Heart left ventricle (tissue), 13 donors: ENCODE results near the gene KMT5B.

Experiments
- CTCF ChIP-seq, 12 donors: fragments of 200-600 bp; sonication (generic) in 4 of 12; IDR thresholded peaks; one replicate each; pipeline versions ENCODE4 v1.5.0 to v1.8.0; 2018 to 2022; ENCODE audit warnings: antibody characterized with exemption in 12 of 12, mild to moderate bottlenecking in 5 of 12
- POLR2A ChIP-seq, 2 donors: fragments of 450-650 bp; IDR thresholded peaks; one replicate each; pipeline ENCODE4 v1.6.1; 2017; ENCODE audit warnings: antibody characterized with exemption in 2 of 2, mild to moderate bottlenecking in 2 of 2, moderate library complexity in 2 of 2
- donor health status: ischemic (EF 13 %, LVEDD 7.1; RV severe dilation, severe dysfunction).
- donor health status: DM: no; HTN: yes; CAD: no.
- donor health status: DM: no; HTN: no; CAD: no.
- donor health status: ischemic (EF 25% LVEDD 6.9; RV normal size, moderate dysfunction).
- donor health status: ischemic (EF 25% LVEDD 5.7; RV mildly dilated, moderate dysfunction).
- donor health status: ischemic (EF 35%, LVEDD 5.7; RV mildly dilated, moderate dysfunction).
- donor health status: nonischemic (EF 11% LVEDD 7.7; RV severe dilation, severe dysfunction).
- donor health status: DM: yes; HTN: yes; CAD: no.
- donor health status: PGD.
- donor health status: ischemic (EF 29% LVEDD 5.4; RV normal size, mild dysfunction).
- donor health status: nonischemic (EF 23%, LVEDD 6.1; RV moderate dilation, normal function).

DNA sequence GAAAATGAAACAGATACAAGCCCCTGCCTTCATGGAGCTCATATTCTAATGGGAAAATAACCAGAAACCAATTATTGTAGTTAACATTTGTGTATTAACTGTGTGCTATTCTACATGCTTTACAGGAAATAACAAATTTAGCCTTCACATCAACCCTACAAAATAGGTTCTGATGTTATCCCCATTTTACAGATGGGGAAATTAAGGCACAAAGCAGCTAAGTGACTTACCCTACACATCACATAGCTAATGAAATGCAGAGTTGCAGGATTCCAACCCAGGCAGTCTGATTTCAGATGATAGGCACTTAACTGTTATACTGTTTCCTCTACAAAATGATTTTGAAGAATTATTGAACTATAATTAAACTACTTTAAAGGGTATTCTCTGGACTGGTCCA is 43.7 kb downstream of the KMT5B start:
- TF ChIP-seq CTCF (IDR thresholded peaks at IDR 0.05) (no peak), POLR2A (IDR thresholded peaks at IDR 0.05) (no peak)
